Esophagus squamous epithelium (tissue), 5 donors: Measurements from ENCODE around the gene CHST3. TPM values are rescaled to one million over a fixed set of nuclear protein-coding genes. Genes with fewer than 3 reads are reported as not detected.

Experiments
- DNase-seq: peaks from one replicate; lab custom pipeline; 2025; lab: John Stamatoyannopoulos, UW
- H3K27ac ChIP-seq, 4 donors: fragments of 200-600 bp; sonication (generic); one replicate each; pipeline ENCODE4 v1.5.1; 2016 to 2019; ENCODE audit warnings: mild to moderate bottlenecking in 1 of 4
- H3K27me3 ChIP-seq, 4 donors: fragments of 200-600 bp; sonication (generic); 1 replicate in 3 of 4; 2 replicates in 1 of 4; pipeline versions ENCODE4 v1.5.1 to v1.6.0; 2017 to 2021; ENCODE audit warnings: antibody characterized with exemption in 1 of 4
- H3K36me3 ChIP-seq, 3 donors: fragments of 200-600 bp; sonication (generic); one replicate each; pipeline ENCODE4 v1.5.1; 2016 to 2019
- H3K4me1 ChIP-seq, 3 donors: fragments of 200-600 bp; sonication (generic); one replicate each; pipeline ENCODE4 v1.5.1; 2017 to 2019
- H3K4me3 ChIP-seq, 4 donors: fragments of 200-600 bp; sonication (generic); 1 replicate in 3 of 4; 2 replicates in 1 of 4; pipeline ENCODE4 v1.5.1; 2016 to 2019; ENCODE audit warnings: mild to moderate bottlenecking in 2 of 4, moderate library complexity in 1 of 4
- H3K9me3 ChIP-seq, 3 donors: fragments of 200-600 bp; sonication (generic); one replicate each; pipeline ENCODE4 v1.5.1; 2016 to 2019
- CTCF ChIP-seq, 6 experiments: fragments of 450-650 bp in 4 of 6; fragments of 200-600 bp in 2 of 6; sonication (generic) in 2 of 6; IDR thresholded peaks; one replicate each; pipeline ENCODE4 v1.5.1; 2016 to 2019; ENCODE audit warnings: antibody characterized with exemption in 6 of 6, mild to moderate bottlenecking in 4 of 6, moderate library complexity in 4 of 6
- POLR2A ChIP-seq, 4 donors: fragments of 450-650 bp; IDR thresholded peaks; one replicate each; pipeline ENCODE4 v1.6.1; 2017; ENCODE audit warnings: antibody characterized with exemption in 4 of 4, mild to moderate bottlenecking in 4 of 4, moderate library complexity in 3 of 4
- WGBS, 2 donors: methylation state at CpG; one replicate each; pipeline ENCODE4 v1.1.5; 2018; 5-methylcytosine and 5-hydroxymethylcytosine counted together
- intact Hi-C: fragments of 100-400 bp; cut with DNase I; formaldehyde crosslinking; loops from one replicate; pipeline ENCODE4 v1.15.0; 2022
- total RNA-seq, 4 donors: library from RNA; depleted of rRNA; stranded (reverse); fragments of >200 nt; gene quantifications; one replicate each; pipeline ENCODE4 v1.1.0, GENCODE V29; 2016
- donor health status: DM: yes; HTN: yes; CAD: no.

The CHST3 gene
- total RNA-seq, 4 donors from 2014 or later = 5.3 to 15.4 (median 9.6) TPM

GRCh38 chr10:72009425-72010081 is 45.4 kb downstream of the CHST3 start:
- peaks cover 9 to 43% (median 15%) of the 10 kb centered on the region in 3 donors for H3K36me3 ChIP-seq
- peak overlapping the region; percentile 75 to 96 (median 84) for H3K27ac ChIP-seq
- H3K9me3 ChIP-seq = no peaks in the 10 kb centered on the region
- WGBS, 2 donors = 4 to 8% methylated on average over 6 to 11 of the region's 12 CpGs
- no peaks in the 10 kb centered on the region for H3K27me3 ChIP-seq
- intact Hi-C loops = no loop called here
- peaks cover 27 to 60% (median 46%) of the 10 kb centered on the region in 3 donors for H3K4me1 ChIP-seq
- H3K4me3 ChIP-seq = peak overlapping the region in 1 of 4 donors; percentile 35
- TF ChIP-seq POLR2A (IDR thresholded peaks at IDR 0.05) (no peak), CTCF (IDR thresholded peaks at IDR 0.05) (no peak)
- DNase-seq = no peak

- Histone ChIP-seq H3K27ac (peak overlapping the region; percentile 75 to 96 (median 84)), H3K4me1 (peaks cover 27 to 61% (median 46%) of the 10 kb centered on the region in 3 donors), H3K27me3 (no peaks in the 10 kb centered on the region), H3K9me3 (no peaks in the 10 kb centered on the region), H3K36me3 (peaks cover 9 to 37% (median 15%) of the 10 kb centered on the region in 3 donors), H3K4me3 (no peak overlapping the region)
- intact Hi-C loops = no loop called here
- 64 to 81% methylated on average over 4 of the region's 7 CpGs for WGBS, 2 donors
- TF ChIP-seq CTCF (IDR thresholded peaks at IDR 0.05) (no peak), POLR2A (IDR thresholded peaks at IDR 0.05) (no peak)
- DNase-seq = no peak
These were observed 46.2 kb downstream of the CHST3 start for GRCh38 chr10:72010234-72010973.

GRCh38 chr10:72011016-72011415 is 46.8 kb downstream of the CHST3 start:
- no peak for DNase-seq
- Histone ChIP-seq H3K36me3 (peaks cover 9 to 31% (median 15%) of the 10 kb centered on the region in 3 donors), H3K9me3 (no peaks in the 10 kb centered on the region), H3K27ac (peak overlapping the region; percentile 75 to 96 (median 84)), H3K4me3 (no peak overlapping the region), H3K4me1 (peaks cover 27 to 60% (median 46%) of the 10 kb centered on the region in 3 donors), H3K27me3 (no peaks in the 10 kb centered on the region)
- intact Hi-C loops = no loop called here
- TF ChIP-seq POLR2A (IDR thresholded peaks at IDR 0.05) (no peak), CTCF (IDR thresholded peaks at IDR 0.05) (no peak)
- WGBS, 2 donors = 81 to 86% methylated on average over 8 to 9 of the region's 9 CpGs

- Histone ChIP-seq H3K27ac (peak overlapping the region in 2 of 4 donors; percentile 83 to 96), H3K4me3 (no peak overlapping the region), H3K9me3 (no peaks in the 10 kb centered on the region), H3K4me1 (peaks cover 27 to 60% (median 42%) of the 10 kb centered on the region in 3 donors), H3K36me3 (peaks cover 9 to 26% (median 15%) of the 10 kb centered on the region in 3 donors), H3K27me3 (no peaks in the 10 kb centered on the region)
- TF ChIP-seq POLR2A (IDR thresholded peaks at IDR 0.05) (no peak), CTCF (IDR thresholded peaks at IDR 0.05) (no peak)
- intact Hi-C loops = no loop called here
- DNase-seq = no peak
- WGBS, 2 donors = 82 to 89% methylated on average over 5 to 8 of the region's 8 CpGs
These were observed 47.3 kb downstream of the CHST3 start for GRCh38 chr10:72011468-72011867.
